Measurements from ENCODE around the gene CFAP221. TPM values are rescaled to one million over a fixed set of nuclear protein-coding genes. Genes with fewer than 3 reads are reported as not detected.

The CFAP221 gene
- total and polyA plus RNA-seq, 9 donors, result 0.24 to 23.4 (median 2.4) TPM

GRCh38 chr2:119546447-119546767, 2.2 kb downstream of the CFAP221 start:
- Histone ChIP-seq H3K27ac (no peak overlapping the region), H3K9me3 (no peaks in the 10 kb centered on the region), H3K36me3 (no peaks in the 10 kb centered on the region), H3K27me3 (no peaks in the 10 kb centered on the region), H3K4me1 (ENCODE audit: insufficient read depth) (peaks cover 2% of the 10 kb centered on the region), H3K4me3 (no peak overlapping the region)
- no peak for TF ChIP-seq POLR2A (IDR thresholded peaks at IDR 0.05)
- TF ChIP-seq EP300 (IDR thresholded peaks at IDR 0.05), result no peak
- no peak for TF ChIP-seq CTCF (IDR thresholded peaks at IDR 0.05)
- 91 to 97% (median 95%) methylated on average over 1 of the region's 1 CpG for WGBS, 3 donors
- no peak for DNase-seq
- intact Hi-C loops (cut with DNase I), result no loop called here

GRCh38 chr2:119548516-119549120, 4.4 kb downstream of the CFAP221 start:
- TF ChIP-seq POLR2A (IDR thresholded peaks at IDR 0.05) (no peak), CTCF (IDR thresholded peaks at IDR 0.05) (no peak), EP300 (IDR thresholded peaks at IDR 0.05) (no peak)
- H3K4me1 ChIP-seq (ENCODE audit: insufficient read depth), result peaks cover 2% of the 10 kb centered on the region
- no peak overlapping the region for H3K27ac ChIP-seq
- no peaks in the 10 kb centered on the region for H3K27me3 ChIP-seq
- WGBS, 3 donors, result 78 to 88% (median 82%) methylated on average over 2 of the region's 2 CpGs
- no peak for DNase-seq
- H3K4me3 ChIP-seq, result no peak overlapping the region
- no peaks in the 10 kb centered on the region for H3K36me3 ChIP-seq
- H3K9me3 ChIP-seq, result no peaks in the 10 kb centered on the region
- intact Hi-C loops (cut with DNase I), result no loop called here

GRCh38 chr2:119549241-119549640, 5.0 kb downstream of the CFAP221 start:
- TF ChIP-seq EP300 (IDR thresholded peaks at IDR 0.05), result no peak
- no peak for TF ChIP-seq CTCF (IDR thresholded peaks at IDR 0.05)
- TF ChIP-seq POLR2A (IDR thresholded peaks at IDR 0.05), result no peak
- no peaks in the 10 kb centered on the region for H3K9me3 ChIP-seq
- WGBS, 3 donors, result 47 to 78% (median 59%) methylated on average over 1 of the region's 1 CpG
- intact Hi-C loops (cut with DNase I), result no loop called here
- H3K4me1 ChIP-seq (ENCODE audit: insufficient read depth), result peaks cover 2% of the 10 kb centered on the region
- no peak overlapping the region for H3K4me3 ChIP-seq
- no peaks in the 10 kb centered on the region for H3K27me3 ChIP-seq
- H3K27ac ChIP-seq, result no peak overlapping the region
- no peak for DNase-seq
- no peaks in the 10 kb centered on the region for H3K36me3 ChIP-seq

GRCh38 chr2:119550346-119550745, 6.1 kb downstream of the CFAP221 start:
- Histone ChIP-seq H3K4me3 (no peak overlapping the region), H3K9me3 (no peaks in the 10 kb centered on the region), H3K36me3 (no peaks in the 10 kb centered on the region), H3K27me3 (no peaks in the 10 kb centered on the region), H3K27ac (no peak overlapping the region), H3K4me1 (ENCODE audit: insufficient read depth) (no peaks in the 10 kb centered on the region)
- TF ChIP-seq CTCF (IDR thresholded peaks at IDR 0.05) (no peak), POLR2A (IDR thresholded peaks at IDR 0.05) (no peak), EP300 (IDR thresholded peaks at IDR 0.05) (no peak)
- intact Hi-C loops (cut with DNase I), result no loop called here
- whole genome bisulfite sequencing, 3 donors, result 81 to 86% (median 81%) methylated on average over 2 of the region's 2 CpGs
- no peak for DNase-seq
